GM12878 (cell line): Measurements from ENCODE around the gene BTBD9. TPM values are rescaled to one million over a fixed set of nuclear protein-coding genes. Genes with fewer than 3 reads are reported as not detected.
A peak's percentile ranks its signal among the peaks of the same experiment; 100 is the strongest.

Source experiments
- ATAC-seq: fragments of 200-7000 bp; cut with Tn5 transposase; 3 replicates; pipeline ENCODE4 v1.9.1; 2020; ENCODE audit warnings: mild to moderate bottlenecking, moderate library complexity
- BruUV-seq: library from RNA; stranded (reverse); fragments of 400-500 nt; replicated peaks from 2 replicates; lab custom pipeline; 2021; lab: Mats Ljungman, UMichigan
- CTCF ChIA-PET: fragments of 300-600 bp; sonication (Branson Sonifier 250); formaldehyde crosslinking; extraction: SDS; loops from one replicate; lab custom pipeline; 2021; ENCODE audit warnings: inconsistent platforms; lab: Yijun Ruan, JAX
- POLR2A ChIA-PET: fragments of 350-600 bp; formaldehyde crosslinking; extraction: SDS; loops from one replicate; lab custom pipeline; 2021; ENCODE audit warnings: inconsistent platforms; lab: Charles Lee
- RAD21 ChIA-PET: fragments of 300-600 bp; sonication (Branson Sonifier 250); formaldehyde crosslinking; loops from one replicate; lab custom pipeline; 2023; ENCODE audit warnings: antibody characterized with exemption; ENCODE audit not compliant: unreplicated experiment; lab: Charles Lee
- SMC1A ChIA-PET: fragments of 300-600 bp; sonication (Branson Sonifier 250); formaldehyde crosslinking; loops from one replicate; lab custom pipeline; 2023; ENCODE audit not compliant: unreplicated experiment, uncharacterized antibody; lab: Charles Lee
- DNase-seq: peaks from one replicate; pipeline ENCODE4 v3.0.0-alpha.2; 2011; ENCODE audit warnings: low read depth, low spot score
- FAIRE-seq: peaks from 3 replicates; lab custom pipeline; 2011; peaks lifted over from hg19 to GRCh38; lab: Jason Lieb, UNC
- H2AFZ ChIP-seq: 2 replicates; pipeline ENCODE4 v1.6.0; 2011; ENCODE audit warnings: low read depth, low read length, control low read depth; ENCODE audit not compliant: control insufficient read depth
- H3K27ac ChIP-seq: 2 replicates; pipeline ENCODE4 v1.5.1; 2011; ENCODE audit warnings: control low read depth; ENCODE audit not compliant: control insufficient read depth, insufficient read depth
- H3K27me3 ChIP-seq, 2 experiments: replicated peaks in 1 of 2; 2 replicates each; pipeline versions ENCODE4 v1.6.0 to v1.6.1; 2011; ENCODE audit warnings: low read length in 1 of 2; ENCODE audit not compliant: control insufficient read depth in 2 of 2, insufficient read depth in 2 of 2
- H3K36me3 ChIP-seq, 2 experiments: 2 replicates each; pipeline ENCODE4 v1.5.1; 2011; ENCODE audit warnings: low read length in 1 of 2; ENCODE audit not compliant: control insufficient read depth in 2 of 2, insufficient read depth in 2 of 2
- H3K4me1 ChIP-seq: 2 replicates; pipeline ENCODE4 v1.6.1; 2011; ENCODE audit warnings: mild to moderate bottlenecking, low read length, moderate library complexity, mixed read lengths; ENCODE audit not compliant: control insufficient read depth, insufficient read depth
- H3K4me2 ChIP-seq: 2 replicates; pipeline ENCODE4 v1.6.0; 2011; ENCODE audit warnings: control low read depth; ENCODE audit not compliant: control insufficient read depth, insufficient read depth
- H3K4me3 ChIP-seq: fragments of 200-600 bp; sonication (generic); 2 replicates; pipeline ENCODE4 v1.5.1; 2016
- H3K79me2 ChIP-seq: 2 replicates; pipeline ENCODE4 v1.6.0; 2011; ENCODE audit warnings: low read length; ENCODE audit not compliant: control insufficient read depth, insufficient read depth
- H3K9ac ChIP-seq: 2 replicates; pipeline ENCODE4 v1.8.0; 2011; ENCODE audit warnings: low read length, control low read depth, mixed read lengths; ENCODE audit not compliant: control insufficient read depth, insufficient read depth
- H3K9me3 ChIP-seq: replicated peaks from 3 replicates; pipeline ENCODE4 v1.5.1; 2011; ENCODE audit warnings: mild to moderate bottlenecking, low read length; ENCODE audit not compliant: control insufficient read depth, insufficient read depth
- H4K20me1 ChIP-seq: 2 replicates; pipeline ENCODE4 v1.6.0; 2011; ENCODE audit not compliant: control insufficient read depth, insufficient read depth
- POU2F2 ChIP-seq: IDR thresholded peaks from 3 replicates; pipeline ENCODE4 v1.6.1; 2011; ENCODE audit warnings: low read depth, mild to moderate bottlenecking, low read length, borderline replicate concordance
- RFX5 ChIP-seq: IDR thresholded peaks from 2 replicates; pipeline ENCODE4 v1.6.1; 2011; ENCODE audit warnings: low read depth, low read length, improper control_type of control experiment
- RUNX3 ChIP-seq: IDR thresholded peaks from 2 replicates; pipeline ENCODE4 v1.6.1; 2012; ENCODE audit warnings: low read length, inconsistent platforms
- WGBS: methylation state at CpG from one replicate; pipeline ENCODE4 v1.1.6; 2016; ENCODE audit warnings: low lambda C conversion rate; ENCODE audit not compliant: insufficient replicate concordance, insufficient coverage; ENCODE audit errors: missing lambda C conversion rate; 5-methylcytosine and 5-hydroxymethylcytosine counted together
- in situ Hi-C: fragments of 300-500 bp; cut with MboI; formaldehyde crosslinking; loops from 9 replicates; pipeline ENCODE4 v1.14.3; 2018; ENCODE audit warnings: mixed read lengths
- intact Hi-C: fragments of 100-400 bp; cut with micrococcal nuclease; formaldehyde crosslinking; loops from one replicate; pipeline ENCODE4 v1.14.2; 2022; ENCODE audit not compliant: unreplicated experiment
- polyA plus RNA-seq, 11 experiments: library from polyadenylated mRNA; depleted of rRNA in 4 of 11; unstranded in 6 of 11; stranded (reverse) in 5 of 11; fragments of >200 nt; fragmentation: Nextera tagmentation in 4 of 11; fragmentation: Illumina TruSeq in 1 of 11; extraction: Ambion mirVana in 4 of 11; extraction: Trizol in 1 of 11; gene quantifications; 1 replicate in 1 of 11; 2 replicates in 10 of 11; pipeline versions ENCODE4 v1.2.1 to v1.2.3, GENCODE V29; 2011 to 2016; ENCODE audit warnings: inconsistent platforms in 2 of 11, missing spikeins in 2 of 11, low read depth in 1 of 11
- total RNA-seq, 4 experiments: library from RNA; depleted of rRNA in 3 of 4; stranded (reverse); fragments of >200 nt in 3 of 4; fragmentation: Illumina TruSeq in 1 of 4; extraction: Trizol in 1 of 4; gene quantifications; 2 replicates each; pipeline versions ENCODE4 v1.2.1 to v1.2.3, GENCODE V29; 2013 to 2021
- TF ChIP-seq, protein P1 (sequence below): fragments of 450-650 bp; IDR thresholded peaks from 2 replicates; pipeline ENCODE4 v1.6.1; 2017; ENCODE audit warnings: mild to moderate bottlenecking
- TF ChIP-seq, protein P2 (sequence below): IDR thresholded peaks from 2 replicates; pipeline ENCODE4 v1.6.1; 2012; ENCODE audit warnings: low read length, inconsistent platforms

The BTBD9 gene
- total and polyA plus RNA-seq, 10 of the 15 experiments (the other 5 are each of a cell fraction or from before 2014, with no cell fraction given): 0.22 to 8.6 (median 4.6) TPM

DNA sequence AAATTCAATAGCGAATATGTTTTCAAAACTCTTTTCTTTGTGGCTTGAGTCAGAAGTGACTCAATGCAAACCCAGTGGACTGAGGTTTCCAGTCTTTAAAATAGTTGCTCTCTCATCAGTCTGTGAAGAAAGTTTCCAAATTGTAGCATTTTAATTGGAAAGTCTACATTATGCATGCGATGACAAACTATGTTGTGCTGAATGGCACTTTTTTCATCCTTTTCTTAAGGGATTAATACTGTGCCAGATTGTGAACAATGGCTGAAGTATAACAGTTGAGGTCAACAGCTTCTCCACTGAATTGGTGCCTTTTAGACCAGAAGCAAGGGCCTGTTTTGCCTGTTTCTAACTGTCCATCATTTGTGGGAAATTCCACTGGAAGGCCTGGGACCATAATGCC lies 377.1 kb downstream of the BTBD9 start:
- ATAC-seq (no peak), FAIRE-seq (no peak), DNase-seq (no peak)
- ChIA-PET POLR2A (no interaction called here), RAD21 (interaction anchor here (0.5 kb wide), 1 partner anchor 161 kb away, joined by 3 read pairs; no protein-coding TSS in a partner anchor), SMC1A (interaction anchor here (3.6 kb wide), 1 partner anchor 12 kb away, joined by 20 read pairs; no protein-coding TSS in a partner anchor), CTCF (interaction anchor here (1.2 kb wide), 1 partner anchor 128 kb away, joined by 4 read pairs; no protein-coding TSS in a partner anchor)
- Histone ChIP-seq H3K27me3 (no peaks in the 10 kb centered on the region), H3K4me1 (peaks cover 10% of the 10 kb centered on the region), H4K20me1 (no peaks in the 10 kb centered on the region), H2AFZ (no peak overlapping the region; the same call in 1 of the 2 replicates), H3K9me3 (no peaks in the 10 kb centered on the region), H3K4me3 (no peak overlapping the region), H3K4me2 (no peak overlapping the region), H3K36me3 (no peaks in the 10 kb centered on the region), H3K9ac (no peak overlapping the region), H3K79me2 (no peaks in the 10 kb centered on the region), H3K27ac (no peak overlapping the region)
- BruUV-seq: no TSS peak
- 72% methylated on average over 2 of the region's 2 CpGs for WGBS
- TF ChIP-seq, protein P1, sequence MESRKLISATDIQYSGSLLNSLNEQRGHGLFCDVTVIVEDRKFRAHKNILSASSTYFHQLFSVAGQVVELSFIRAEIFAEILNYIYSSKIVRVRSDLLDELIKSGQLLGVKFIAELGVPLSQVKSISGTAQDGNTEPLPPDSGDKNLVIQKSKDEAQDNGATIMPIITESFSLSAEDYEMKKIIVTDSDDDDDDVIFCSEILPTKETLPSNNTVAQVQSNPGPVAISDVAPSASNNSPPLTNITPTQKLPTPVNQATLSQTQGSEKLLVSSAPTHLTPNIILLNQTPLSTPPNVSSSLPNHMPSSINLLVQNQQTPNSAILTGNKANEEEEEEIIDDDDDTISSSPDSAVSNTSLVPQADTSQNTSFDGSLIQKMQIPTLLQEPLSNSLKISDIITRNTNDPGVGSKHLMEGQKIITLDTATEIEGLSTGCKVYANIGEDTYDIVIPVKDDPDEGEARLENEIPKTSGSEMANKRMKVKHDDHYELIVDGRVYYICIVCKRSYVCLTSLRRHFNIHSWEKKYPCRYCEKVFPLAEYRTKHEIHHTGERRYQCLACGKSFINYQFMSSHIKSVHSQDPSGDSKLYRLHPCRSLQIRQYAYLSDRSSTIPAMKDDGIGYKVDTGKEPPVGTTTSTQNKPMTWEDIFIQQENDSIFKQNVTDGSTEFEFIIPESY: no peak
- TF ChIP-seq RUNX3: peak; percentile 12; the same call in 1 of the 2 replicates
- intact Hi-C loops (no loop called here), in situ Hi-C loops (no loop called here)

DNA sequence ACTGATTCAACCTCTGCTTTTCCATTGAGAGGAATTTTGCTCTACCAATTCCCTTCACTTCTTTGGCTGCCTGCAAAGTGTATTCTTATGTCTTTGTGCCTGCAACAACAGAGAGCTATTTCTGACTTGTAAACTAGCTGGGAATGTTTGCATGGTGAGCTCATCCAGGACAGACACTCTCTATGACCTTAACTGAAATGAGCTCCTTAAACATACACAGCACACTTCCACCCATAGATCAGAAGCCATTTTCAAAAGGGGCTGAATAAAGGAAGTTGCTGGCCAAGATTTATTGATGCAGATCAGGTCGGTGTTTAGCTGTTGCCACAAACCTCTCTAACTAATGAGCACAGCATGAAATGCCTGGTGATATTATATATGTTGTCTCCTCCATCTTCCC lies 377.7 kb downstream of the BTBD9 start:
- Histone ChIP-seq H3K27me3 (no peaks in the 10 kb centered on the region), H2AFZ (no peak overlapping the region; the same call in 1 of the 2 replicates), H3K36me3 (no peaks in the 10 kb centered on the region), H3K9ac (no peak overlapping the region), H3K9me3 (no peaks in the 10 kb centered on the region), H3K4me3 (no peak overlapping the region), H3K27ac (no peak overlapping the region), H3K4me2 (no peak overlapping the region), H3K4me1 (peaks cover 10% of the 10 kb centered on the region), H3K79me2 (no peaks in the 10 kb centered on the region), H4K20me1 (no peaks in the 10 kb centered on the region)
- in situ Hi-C loops (no loop called here), intact Hi-C loops (no loop called here)
- 32% methylated on average over 1 of the region's 1 CpG for WGBS
- DNase-seq: no peak
- ChIA-PET POLR2A (no interaction called here), CTCF (interaction anchor here (1.2 kb wide), 1 partner anchor 129 kb away, joined by 4 read pairs; no protein-coding TSS in a partner anchor), SMC1A (interaction anchor here (1.3 to 3.6 kb wide), 2 partner anchors 11 to 250 kb away, joined by 3 to 20 read pairs; no protein-coding TSS in a partner anchor), RAD21 (interaction anchor here (0.5 to 0.6 kb wide), 2 partner anchors 145 to 160 kb away, joined by 3 read pairs; no protein-coding TSS in a partner anchor)
- no TSS peak for BruUV-seq
- peak; percentile 44 for ATAC-seq
- no peak for FAIRE-seq
- TF ChIP-seq, protein P2, sequence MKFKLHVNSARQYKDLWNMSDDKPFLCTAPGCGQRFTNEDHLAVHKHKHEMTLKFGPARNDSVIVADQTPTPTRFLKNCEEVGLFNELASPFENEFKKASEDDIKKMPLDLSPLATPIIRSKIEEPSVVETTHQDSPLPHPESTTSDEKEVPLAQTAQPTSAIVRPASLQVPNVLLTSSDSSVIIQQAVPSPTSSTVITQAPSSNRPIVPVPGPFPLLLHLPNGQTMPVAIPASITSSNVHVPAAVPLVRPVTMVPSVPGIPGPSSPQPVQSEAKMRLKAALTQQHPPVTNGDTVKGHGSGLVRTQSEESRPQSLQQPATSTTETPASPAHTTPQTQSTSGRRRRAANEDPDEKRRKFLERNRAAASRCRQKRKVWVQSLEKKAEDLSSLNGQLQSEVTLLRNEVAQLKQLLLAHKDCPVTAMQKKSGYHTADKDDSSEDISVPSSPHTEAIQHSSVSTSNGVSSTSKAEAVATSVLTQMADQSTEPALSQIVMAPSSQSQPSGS: no peak
- TF ChIP-seq, protein P1: no peak
- TF ChIP-seq RFX5 (no peak), POU2F2 (no peak)
